ENCODE measurements around the gene SNX24. TPM values are rescaled to one million over a fixed set of nuclear protein-coding genes. Genes with fewer than 3 reads are reported as not detected.
A peak's percentile ranks its signal among the peaks of the same experiment; 100 is the strongest.

The SNX24 gene
- total and polyA plus RNA-seq, 9 of the 15 experiments (the other 6 are each of a cell fraction or from before 2014, with no cell fraction given), result 5.3 to 10.1 (median 7.9) TPM

GRCh38 chr5:122839731-122840130 lies 5.7 kb upstream of the SNX24 start (continued):
- TF ChIP-seq MECOM (CRISPR knock-in tag; IDR thresholded peaks at IDR 0.05), result no peak
- TF ChIP-seq PHF20 (IDR thresholded peaks at IDR 0.05; ENCODE audit: partially characterized antibody), result no peak
- TF ChIP-seq SIN3A (IDR thresholded peaks at IDR 0.05; ENCODE audit: borderline replicate concordance in 2 of 2, control insufficient read depth in 1 of 2, low read depth in 2 of 2, low read length in 2 of 2), result no peak

- peak; percentile 65 for TF ChIP-seq ZNF316 (IDR thresholded peaks at IDR 0.05)
- 0 out of 2 replicates have a peak, but pooled peaks have one; percentile 1 for TF ChIP-seq MAFF (IDR thresholded peaks at IDR 0.05; ENCODE audit: low read length)
- no peak for TF ChIP-seq ESRRB (CRISPR knock-in tag; IDR thresholded peaks at IDR 0.05; ENCODE audit: borderline replicate concordance)
- no peak for TF ChIP-seq ZNF174 (CRISPR knock-in tag; IDR thresholded peaks at IDR 0.05)
- intact Hi-C loops (cut with micrococcal nuclease), result no loop called here
- no TSS peak for BruUV-seq (replicated peaks)
Measured at GRCh38 chr5:122842016-122842580, 3.3 kb upstream of the SNX24 start.

More at GRCh38 chr5:122842016-122842580, 3.3 kb upstream of the SNX24 start:
- no peak overlapping the region for H3K9ac ChIP-seq (ENCODE audit: insufficient read depth in 1 of 2, low read depth in 2 of 2, low read length in 2 of 2)
- H3K4me1 ChIP-seq (replicated peaks in 1 of 2; ENCODE audit: control insufficient read depth in 2 of 2, insufficient read depth in 2 of 2, low read length in 2 of 2), result peaks cover 11 to 18% of the 10 kb centered on the region in 2 experiments; a peak in 4 of 5 replicates
- H3K9me1 ChIP-seq (ENCODE audit: control insufficient read depth, insufficient read depth, low read length), result no peaks in the 10 kb centered on the region
- H3K27ac ChIP-seq (ENCODE audit: extremely low read depth, low read depth, low read length), result no peak overlapping the region
- H3K4me2 ChIP-seq (ENCODE audit: insufficient read depth, low read length), result no peak overlapping the region
- 61% methylated on average over 4 of the region's 6 CpGs for WGBS (ENCODE audit: insufficient coverage, low coverage, missing lambda C conversion rate)
- no peak overlapping the region for H2AFZ ChIP-seq (ENCODE audit: low read depth, low read length)
- ChIA-PET POLR2A (no interaction called here), CTCF (ENCODE audit: low intra/inter-chr PET ratio) (no interaction called here)
- no peaks in the 10 kb centered on the region for H3K36me3 ChIP-seq (ENCODE audit: control insufficient read depth, insufficient read depth, low read length)
- no peaks in the 10 kb centered on the region for H3K9me3 ChIP-seq (replicated peaks; ENCODE audit: control insufficient read depth, insufficient read depth, low read depth, low read length)
- DNase-seq (ENCODE audit: extremely low read depth in 1 of 4, low spot score in 3 of 4) (no peak), FAIRE-seq (no peak), ATAC-seq (no peak)
- H4K20me1 ChIP-seq (replicated peaks; ENCODE audit: control insufficient read depth, insufficient read depth, low read length), result no peaks in the 10 kb centered on the region
- in situ Hi-C loops (cut with MboI), result no loop called here
- no peaks in the 10 kb centered on the region for H3K79me2 ChIP-seq (ENCODE audit: control insufficient read depth, insufficient read depth, low read length)
- H3K4me3 ChIP-seq, result no peak overlapping the region
- no peaks in the 10 kb centered on the region for H3K27me3 ChIP-seq (ENCODE audit: control insufficient read depth in 2 of 2, insufficient read depth in 2 of 2, low read length in 2 of 2)
